Measurements from ENCODE around the gene ZNF750. TPM values are rescaled to one million over a fixed set of nuclear protein-coding genes. Genes with fewer than 3 reads are reported as not detected.

The ZNF750 gene
- total and polyA plus RNA-seq, 2 donors (not counting 3 experiments of a cell fraction or from before 2014, with no cell fraction given): 0.15 to 0.80 TPM

DNA sequence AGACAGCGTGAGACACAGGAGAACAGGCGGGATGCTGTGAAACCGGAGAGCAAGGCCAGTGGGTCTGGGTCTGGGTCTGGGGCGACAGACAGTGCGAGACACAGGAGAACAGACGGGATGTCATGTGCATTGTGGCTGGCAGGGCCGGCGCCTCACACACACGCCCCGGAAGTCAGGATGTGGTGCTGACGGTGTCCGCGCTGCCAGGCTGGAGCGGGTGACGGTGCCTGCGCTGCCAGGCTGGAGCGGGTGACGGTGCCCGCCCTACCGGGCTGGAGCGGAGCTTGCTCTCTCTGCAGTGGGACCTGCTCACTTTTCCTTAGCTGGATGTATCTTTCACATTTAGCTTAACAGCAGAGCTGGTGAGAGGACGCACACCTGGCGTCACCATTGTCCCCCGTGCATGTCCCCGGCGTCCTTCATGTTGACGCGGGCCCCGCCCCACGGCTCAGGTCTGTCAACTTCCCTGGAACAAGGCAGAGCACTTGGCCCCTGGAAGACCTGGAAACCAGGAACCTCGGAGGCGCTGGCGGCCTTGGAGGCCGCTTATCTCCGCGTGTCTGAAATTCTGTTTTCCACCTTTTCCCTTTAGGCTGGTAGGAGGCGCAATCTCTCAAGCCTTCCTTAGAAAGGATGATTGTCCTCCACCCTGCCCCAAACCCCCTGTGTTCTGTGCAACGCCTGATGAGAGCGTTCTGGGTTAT, 43.0 kb upstream of the ZNF750 start:
- Histone ChIP-seq H3K27me3 (ENCODE audit: control insufficient read depth in 2 of 2, insufficient read depth in 2 of 2, low read length in 2 of 2) (no peaks in the 10 kb centered on the region), H3K9me1 (replicated peaks; ENCODE audit: control insufficient read depth, extremely low read depth, insufficient read depth, low read length) (no peaks in the 10 kb centered on the region), H2AFZ (ENCODE audit: low read depth, low read length) (no peak overlapping the region), H3K4me2 (ENCODE audit: insufficient read depth, low read length) (no peak overlapping the region), H3K4me3 (replicated peaks in 1 of 3; ENCODE audit: insufficient read depth in 1 of 3, low read depth in 1 of 3, low read length in 3 of 3) (no peak overlapping the region), H3K36me3 (ENCODE audit: control insufficient read depth in 2 of 2, extremely low read depth in 1 of 2, insufficient read depth in 2 of 2, low read length in 2 of 2) (peaks cover 2 to 5% of the 10 kb centered on the region in 2 experiments), H3K9me3 (replicated peaks; ENCODE audit: control insufficient read depth, insufficient read depth, low read length) (no peaks in the 10 kb centered on the region), H4K20me1 (replicated peaks; ENCODE audit: control insufficient read depth, extremely low read depth, insufficient read depth, low read length) (no peaks in the 10 kb centered on the region), H3K79me2 (ENCODE audit: control insufficient read depth, insufficient read depth, low read length) (peaks cover 58% of the 10 kb centered on the region), H3K4me1 (ENCODE audit: control insufficient read depth, extremely low read depth, insufficient read depth, low read length) (peaks cover 14% of the 10 kb centered on the region), H3K9ac (replicated peaks; ENCODE audit: extremely low read depth, insufficient read depth, low read length) (no peak overlapping the region), H3K27ac (ENCODE audit: insufficient read depth, low read depth, low read length) (no peak overlapping the region)
- FAIRE-seq (no peak), DNase-seq (ENCODE audit: low read depth, low spot score) (no peak)
- ChIA-PET POLR2A (no interaction called here), CTCF (interaction anchor here (3.4 kb wide), 1 partner anchor 13 kb away, joined by 21 read pairs; no protein-coding TSS in a partner anchor)
- dilution Hi-C loops (cut with MboI; ENCODE audit: extremely low pct_ligation_motif_present, low sequenced_read_pairs) (no loop called here), intact Hi-C loops (cut with micrococcal nuclease) (no loop called here)
- TF ChIP-seq CTCF (IDR thresholded peaks at IDR 0.05; ENCODE audit: extremely low read depth in 1 of 2, insufficient read depth in 1 of 2, low read depth in 1 of 2, low read length in 2 of 2): no peak
- TF ChIP-seq JUN (IDR thresholded peaks at IDR 0.05; ENCODE audit: borderline replicate concordance, insufficient read depth, insufficient read length, low read depth): no peak
- TF ChIP-seq FOS (IDR thresholded peaks at IDR 0.05; ENCODE audit: borderline replicate concordance, insufficient read depth, low read length): no peak
- TF ChIP-seq MYC (IDR thresholded peaks at IDR 0.05; ENCODE audit: low read depth, low read length): no peak
- BruUV-seq (replicated peaks): no TSS peak
